Measurements from ENCODE around the gene SLC13A3. TPM values are rescaled to one million over a fixed set of nuclear protein-coding genes. Genes with fewer than 3 reads are reported as not detected.

Gene SLC13A3
- total and polyA plus RNA-seq, 12 donors: 0.13 to 1.2 (median 0.58) TPM

GRCh38 chr20:46557231-46557956 is 93.9 kb downstream of the SLC13A3 start:
- no peak for DNase-seq
- no peak overlapping the region for H3K4me3 ChIP-seq
- H3K4me1 ChIP-seq: peaks cover 0 to 23% (median 6%) of the 10 kb centered on the region in 9 donors
- TF ChIP-seq CTCF (IDR thresholded peaks at IDR 0.05): no peak
- 76 to 81% methylated on average over 8 of the region's 8 CpGs for WGBS, 2 donors
- H3K36me3 ChIP-seq: no peaks in the 10 kb centered on the region
- H3K27ac ChIP-seq: no peak overlapping the region
- no peaks in the 10 kb centered on the region for H3K27me3 ChIP-seq
- intact Hi-C loops (cut with DNase I): loop anchor here in 1 of 10 donors (5.0 kb wide), 1 partner anchor 125 kb away; no protein-coding TSS in a partner anchor
- no peaks in the 10 kb centered on the region for H3K9me3 ChIP-seq
- peak in 1 of 8 donors; percentile 9 for ATAC-seq

GRCh38 chr20:46555370-46555956 is 95.8 kb downstream of the SLC13A3 start:
- Histone ChIP-seq H3K9me3 (no peaks in the 10 kb centered on the region), H3K36me3 (no peaks in the 10 kb centered on the region), H3K27me3 (peaks cover 0 to under 1% (median 0%) of the 10 kb centered on the region in 7 donors), H3K4me1 (peaks cover 0 to 28% (median 0%) of the 10 kb centered on the region in 9 donors), H3K4me3 (no peak overlapping the region), H3K27ac (no peak overlapping the region)
- no peak for TF ChIP-seq CTCF (IDR thresholded peaks at IDR 0.05)
- DNase-seq (no peak), ATAC-seq (no peak)
- 76 to 77% methylated on average over 4 of the region's 4 CpGs for WGBS, 2 donors
- intact Hi-C loops (cut with DNase I): loop anchor here in 1 of 10 donors (5.0 kb wide), 1 partner anchor 127 kb away; no protein-coding TSS in a partner anchor

DNA sequence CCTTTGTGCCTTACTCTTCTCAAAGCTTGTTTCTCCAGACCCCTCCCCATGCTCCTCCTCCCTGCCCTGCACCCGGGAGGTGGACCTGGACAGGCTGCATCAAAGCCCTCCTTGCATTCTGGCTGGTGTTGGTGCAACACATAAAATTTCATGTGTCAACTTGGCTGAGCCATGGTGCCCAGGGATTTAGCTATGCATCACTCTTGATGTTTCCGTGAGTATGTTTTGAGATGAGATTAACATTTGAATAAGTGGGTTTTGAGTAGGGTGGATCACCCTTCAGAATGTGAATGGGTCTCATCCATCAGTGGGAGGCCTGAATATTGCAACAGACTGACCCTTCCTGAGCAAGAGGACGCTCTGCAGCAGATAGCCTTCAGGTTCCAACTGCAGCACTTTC is 96.4 kb downstream of the SLC13A3 start:
- Histone ChIP-seq H3K27ac (no peak overlapping the region), H3K9me3 (no peaks in the 10 kb centered on the region), H3K36me3 (no peaks in the 10 kb centered on the region), H3K27me3 (peaks cover 0 to 6% (median 0%) of the 10 kb centered on the region in 7 donors), H3K4me3 (no peak overlapping the region), H3K4me1 (peaks cover 0 to 29% (median 0%) of the 10 kb centered on the region in 9 donors)
- ATAC-seq: no peak
- intact Hi-C loops (cut with DNase I): loop anchor here in 1 of 10 donors (5.0 kb wide), 1 partner anchor 127 kb away; no protein-coding TSS in a partner anchor
- WGBS, 2 donors: 72 to 83% methylated on average over 3 of the region's 3 CpGs
- no peak for DNase-seq
- no peak for TF ChIP-seq CTCF (IDR thresholded peaks at IDR 0.05)

- TF ChIP-seq CTCF (IDR thresholded peaks at IDR 0.05): no peak
- DNase-seq (no peak), ATAC-seq (no peak)
- Histone ChIP-seq H3K4me3 (no peak overlapping the region), H3K9me3 (no peaks in the 10 kb centered on the region), H3K36me3 (no peaks in the 10 kb centered on the region), H3K27ac (no peak overlapping the region), H3K27me3 (peaks cover 0 to 9% (median 0%) of the 10 kb centered on the region in 7 donors), H3K4me1 (peaks cover 0 to 26% (median 0%) of the 10 kb centered on the region in 9 donors)
- WGBS, 2 donors: 93% methylated on average over 3 of the region's 3 CpGs
- intact Hi-C loops (cut with DNase I): no loop called here
Observed at GRCh38 chr20:46553926-46554325, 97.3 kb downstream of the SLC13A3 start.

All from heart right ventricle (tissue), 16 donors.